GM12864 (cell line): ENCODE results near the gene FRMD1.

Experiments
- DNase-seq: peaks from one replicate; pipeline ENCODE4 v3.0.0-alpha.2; 2011; ENCODE audit warnings: low read depth
- H3K4me3 ChIP-seq: 2 replicates; pipeline ENCODE4 v1.5.1; 2011; ENCODE audit warnings: mild to moderate bottlenecking, low read depth, low read length, control low read depth
- TF ChIP-seq, protein P1 (sequence below): IDR thresholded peaks from 2 replicates; pipeline ENCODE4 v1.5.1; 2011; ENCODE audit warnings: low read depth, mild to moderate bottlenecking, moderate library complexity, low read length, control low read depth, inconsistent platforms; ENCODE audit errors: missing control alignments

The FRMD1 gene

DNA sequence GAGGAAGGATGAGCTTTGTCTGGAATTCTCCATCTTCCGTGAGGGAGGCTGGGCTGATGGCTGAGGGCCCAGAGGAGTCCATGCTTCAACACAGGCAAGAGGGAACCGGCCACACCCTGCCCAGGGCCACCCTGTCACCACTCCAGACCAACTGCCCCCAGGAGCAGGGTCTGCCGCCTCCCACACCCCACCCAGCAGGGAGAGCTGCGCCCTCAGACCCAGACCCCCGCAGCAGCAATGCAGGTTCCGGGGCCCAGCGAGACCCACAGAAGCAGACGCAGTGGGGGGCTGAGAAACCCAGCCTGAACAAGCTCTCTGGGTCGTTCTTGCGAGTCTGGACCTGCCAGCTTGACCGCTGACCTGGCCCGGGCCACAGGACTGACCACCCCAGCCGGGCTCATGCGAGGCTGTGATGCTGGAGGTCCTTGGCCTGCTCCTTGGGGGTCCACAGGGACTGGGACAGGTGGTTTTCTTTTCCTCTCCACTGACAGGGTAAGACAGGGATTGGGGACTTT is 25.0 kb downstream of the FRMD1 start:
- H3K4me3 ChIP-seq, result no peak overlapping the region
- TF ChIP-seq, protein P1, sequence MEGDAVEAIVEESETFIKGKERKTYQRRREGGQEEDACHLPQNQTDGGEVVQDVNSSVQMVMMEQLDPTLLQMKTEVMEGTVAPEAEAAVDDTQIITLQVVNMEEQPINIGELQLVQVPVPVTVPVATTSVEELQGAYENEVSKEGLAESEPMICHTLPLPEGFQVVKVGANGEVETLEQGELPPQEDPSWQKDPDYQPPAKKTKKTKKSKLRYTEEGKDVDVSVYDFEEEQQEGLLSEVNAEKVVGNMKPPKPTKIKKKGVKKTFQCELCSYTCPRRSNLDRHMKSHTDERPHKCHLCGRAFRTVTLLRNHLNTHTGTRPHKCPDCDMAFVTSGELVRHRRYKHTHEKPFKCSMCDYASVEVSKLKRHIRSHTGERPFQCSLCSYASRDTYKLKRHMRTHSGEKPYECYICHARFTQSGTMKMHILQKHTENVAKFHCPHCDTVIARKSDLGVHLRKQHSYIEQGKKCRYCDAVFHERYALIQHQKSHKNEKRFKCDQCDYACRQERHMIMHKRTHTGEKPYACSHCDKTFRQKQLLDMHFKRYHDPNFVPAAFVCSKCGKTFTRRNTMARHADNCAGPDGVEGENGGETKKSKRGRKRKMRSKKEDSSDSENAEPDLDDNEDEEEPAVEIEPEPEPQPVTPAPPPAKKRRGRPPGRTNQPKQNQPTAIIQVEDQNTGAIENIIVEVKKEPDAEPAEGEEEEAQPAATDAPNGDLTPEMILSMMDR, result no peak
- DNase-seq, result no peak

GRCh38 chr6:168053086-168053956 is 25.7 kb downstream of the FRMD1 start:
- no peak for DNase-seq
- H3K4me3 ChIP-seq, result no peak overlapping the region
- TF ChIP-seq, protein P1, result no peak

DNA sequence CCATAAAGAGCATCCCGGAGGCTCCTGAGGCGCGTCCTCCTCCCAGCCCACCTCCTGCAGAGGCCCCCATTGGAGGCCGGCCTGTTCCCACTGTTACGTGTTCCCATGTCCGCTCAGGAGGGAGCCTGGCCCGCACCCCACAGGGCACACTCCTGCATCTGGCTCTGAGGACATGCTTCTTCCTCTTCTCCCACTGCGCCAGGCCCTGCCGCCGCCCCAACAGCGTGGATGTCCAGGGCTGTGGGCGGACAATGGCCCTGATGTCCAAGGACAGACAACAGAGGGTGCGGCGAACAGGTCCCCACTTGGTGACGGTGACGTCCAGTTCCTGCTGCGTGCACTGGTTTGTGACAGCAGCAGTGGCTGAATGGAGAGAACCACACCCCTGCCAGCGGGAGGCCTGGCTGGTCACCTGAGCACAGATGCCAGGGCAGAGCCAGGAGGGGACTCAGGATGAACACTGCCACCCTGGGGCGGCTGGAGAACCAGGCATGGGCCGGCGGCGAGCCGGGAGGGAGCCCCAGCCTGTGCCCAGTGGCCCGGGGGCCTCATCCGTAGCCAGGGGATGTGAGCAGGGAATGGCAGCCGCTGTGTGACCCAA is 26.6 kb downstream of the FRMD1 start:
- TF ChIP-seq, protein P1, result no peak
- DNase-seq, result no peak
- H3K4me3 ChIP-seq, result no peak overlapping the region

- no peak overlapping the region for H3K4me3 ChIP-seq
- no peak for DNase-seq
- TF ChIP-seq, protein P1, result no peak
Observed at GRCh38 chr6:168051648-168052047, 27.4 kb downstream of the FRMD1 start.

DNA sequence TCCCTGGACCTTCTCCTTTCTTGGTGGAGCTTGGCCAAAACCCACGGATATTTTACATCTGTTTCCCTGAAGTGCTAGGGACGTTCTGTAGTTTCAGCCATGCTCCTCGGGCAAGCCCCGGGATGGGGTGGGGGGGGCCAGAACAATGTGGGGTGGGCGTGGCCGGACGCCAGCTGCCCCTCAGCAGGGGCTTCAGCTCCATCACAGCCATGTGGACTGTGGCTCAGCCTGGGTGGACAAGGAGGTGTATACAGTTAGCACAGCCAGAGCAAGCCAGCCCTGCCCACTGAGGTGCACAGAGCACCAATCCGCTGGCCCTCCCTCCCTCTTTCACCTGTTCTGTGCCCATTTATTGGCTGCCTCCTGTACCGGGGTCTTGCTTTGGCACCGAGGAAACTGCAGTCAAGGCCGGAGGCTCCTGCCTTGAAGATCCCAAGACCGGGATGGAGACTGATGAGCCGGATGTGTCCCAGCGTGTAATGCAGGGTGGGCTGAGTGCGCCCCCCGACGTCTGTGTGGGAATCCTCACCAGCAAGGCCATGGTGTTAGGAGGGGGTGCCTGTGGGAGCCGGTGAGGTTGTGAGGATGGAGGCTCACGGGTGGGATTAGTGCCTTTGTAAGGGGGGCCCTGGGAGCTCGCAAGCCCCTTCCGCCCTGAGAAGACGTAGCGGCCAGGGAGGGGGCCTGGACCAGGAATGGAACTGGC is 28.0 kb downstream of the FRMD1 start:
- no peak for DNase-seq
- TF ChIP-seq, protein P1, result no peak
- no peak overlapping the region for H3K4me3 ChIP-seq

GRCh38 chr6:168050225-168050880 is 28.7 kb downstream of the FRMD1 start:
- no peak overlapping the region for H3K4me3 ChIP-seq
- TF ChIP-seq, protein P1, result no peak
- no peak for DNase-seq
